GM12878 (cell line): ENCODE results near the gene CEACAM8. TPM values are rescaled to one million over a fixed set of nuclear protein-coding genes. Genes with fewer than 3 reads are reported as not detected.

Source experiments
- ATAC-seq: fragments of 200-7000 bp; cut with Tn5 transposase; 3 replicates; pipeline ENCODE4 v1.9.1; 2020; ENCODE audit warnings: mild to moderate bottlenecking, moderate library complexity
- BruUV-seq: library from RNA; stranded (reverse); fragments of 400-500 nt; replicated peaks from 2 replicates; lab custom pipeline; 2021; lab: Mats Ljungman, UMichigan
- CTCF ChIA-PET: fragments of 300-600 bp; sonication (Branson Sonifier 250); formaldehyde crosslinking; extraction: SDS; loops from one replicate; lab custom pipeline; 2021; ENCODE audit warnings: inconsistent platforms; lab: Yijun Ruan, JAX
- POLR2A ChIA-PET: fragments of 350-600 bp; formaldehyde crosslinking; extraction: SDS; loops from one replicate; lab custom pipeline; 2021; ENCODE audit warnings: inconsistent platforms; lab: Charles Lee
- RAD21 ChIA-PET: fragments of 300-600 bp; sonication (Branson Sonifier 250); formaldehyde crosslinking; loops from one replicate; lab custom pipeline; 2023; ENCODE audit warnings: antibody characterized with exemption; ENCODE audit not compliant: unreplicated experiment; lab: Charles Lee
- SMC1A ChIA-PET: fragments of 300-600 bp; sonication (Branson Sonifier 250); formaldehyde crosslinking; loops from one replicate; lab custom pipeline; 2023; ENCODE audit not compliant: unreplicated experiment, uncharacterized antibody; lab: Charles Lee
- DNase-seq: peaks from one replicate; pipeline ENCODE4 v3.0.0-alpha.2; 2011; ENCODE audit warnings: low read depth, low spot score
- FAIRE-seq: peaks from 3 replicates; lab custom pipeline; 2011; peaks lifted over from hg19 to GRCh38; lab: Jason Lieb, UNC
- H2AFZ ChIP-seq: 2 replicates; pipeline ENCODE4 v1.6.0; 2011; ENCODE audit warnings: low read depth, low read length, control low read depth; ENCODE audit not compliant: control insufficient read depth
- H3K27ac ChIP-seq: 2 replicates; pipeline ENCODE4 v1.5.1; 2011; ENCODE audit warnings: control low read depth; ENCODE audit not compliant: control insufficient read depth, insufficient read depth
- H3K27me3 ChIP-seq, 2 experiments: replicated peaks in 1 of 2; 2 replicates each; pipeline versions ENCODE4 v1.6.0 to v1.6.1; 2011; ENCODE audit warnings: low read length in 1 of 2; ENCODE audit not compliant: control insufficient read depth in 2 of 2, insufficient read depth in 2 of 2
- H3K36me3 ChIP-seq, 2 experiments: 2 replicates each; pipeline ENCODE4 v1.5.1; 2011; ENCODE audit warnings: low read length in 1 of 2; ENCODE audit not compliant: control insufficient read depth in 2 of 2, insufficient read depth in 2 of 2
- H3K4me1 ChIP-seq: 2 replicates; pipeline ENCODE4 v1.6.1; 2011; ENCODE audit warnings: mild to moderate bottlenecking, low read length, moderate library complexity, mixed read lengths; ENCODE audit not compliant: control insufficient read depth, insufficient read depth
- H3K4me2 ChIP-seq: 2 replicates; pipeline ENCODE4 v1.6.0; 2011; ENCODE audit warnings: control low read depth; ENCODE audit not compliant: control insufficient read depth, insufficient read depth
- H3K4me3 ChIP-seq: fragments of 200-600 bp; sonication (generic); 2 replicates; pipeline ENCODE4 v1.5.1; 2016
- H3K79me2 ChIP-seq: 2 replicates; pipeline ENCODE4 v1.6.0; 2011; ENCODE audit warnings: low read length; ENCODE audit not compliant: control insufficient read depth, insufficient read depth
- H3K9ac ChIP-seq: 2 replicates; pipeline ENCODE4 v1.8.0; 2011; ENCODE audit warnings: low read length, control low read depth, mixed read lengths; ENCODE audit not compliant: control insufficient read depth, insufficient read depth
- H3K9me3 ChIP-seq: replicated peaks from 3 replicates; pipeline ENCODE4 v1.5.1; 2011; ENCODE audit warnings: mild to moderate bottlenecking, low read length; ENCODE audit not compliant: control insufficient read depth, insufficient read depth
- H4K20me1 ChIP-seq: 2 replicates; pipeline ENCODE4 v1.6.0; 2011; ENCODE audit not compliant: control insufficient read depth, insufficient read depth
- DPF2 ChIP-seq: fragments of 450-650 bp; IDR thresholded peaks from 2 replicates; pipeline ENCODE4 v1.6.1; 2017; ENCODE audit warnings: mild to moderate bottlenecking
- FOXM1 ChIP-seq: IDR thresholded peaks from 2 replicates; pipeline ENCODE4 v1.6.1; 2012; ENCODE audit warnings: low read depth, mild to moderate bottlenecking, inconsistent platforms, low read length, moderate library complexity
- MYC ChIP-seq: IDR thresholded peaks from 2 replicates; pipeline ENCODE4 v1.6.1; 2011; ENCODE audit warnings: mild to moderate bottlenecking, low read length, moderate library complexity, inconsistent platforms; ENCODE audit not compliant: insufficient read depth, insufficient replicate concordance, insufficient read length, severe bottlenecking
- PAX5 ChIP-seq: IDR thresholded peaks from 2 replicates; pipeline ENCODE4 v1.6.1; 2011; ENCODE audit warnings: low read depth, low read length, borderline replicate concordance
- RELA ChIP-seq: fragments of 450-650 bp; IDR thresholded peaks from 2 replicates; pipeline ENCODE4 v1.8.0; 2014; ENCODE audit warnings: borderline replicate concordance; ENCODE audit not compliant: partially characterized antibody
- RUNX3 ChIP-seq: IDR thresholded peaks from 2 replicates; pipeline ENCODE4 v1.6.1; 2012; ENCODE audit warnings: low read length, inconsistent platforms
- TCF12 ChIP-seq: IDR thresholded peaks from 2 replicates; pipeline ENCODE4 v1.6.1; 2011; ENCODE audit warnings: low read depth, mild to moderate bottlenecking, low read length
- YY1 ChIP-seq: IDR thresholded peaks from 2 replicates; pipeline ENCODE4 v1.6.1; 2011; ENCODE audit warnings: low read depth, mild to moderate bottlenecking, low read length
- ZNF207 ChIP-seq: fragments of 450-650 bp; IDR thresholded peaks from 2 replicates; pipeline ENCODE4 v1.6.1; 2014; ENCODE audit warnings: antibody characterized with exemption, mild to moderate bottlenecking, borderline replicate concordance
- whole genome bisulfite sequencing: methylation state at CpG from one replicate; pipeline ENCODE4 v1.1.6; 2016; ENCODE audit warnings: low lambda C conversion rate; ENCODE audit not compliant: insufficient replicate concordance, insufficient coverage; ENCODE audit errors: missing lambda C conversion rate; 5-methylcytosine and 5-hydroxymethylcytosine counted together
- in situ Hi-C: fragments of 300-500 bp; cut with MboI; formaldehyde crosslinking; loops from 9 replicates; pipeline ENCODE4 v1.14.3; 2018; ENCODE audit warnings: mixed read lengths
- intact Hi-C: fragments of 100-400 bp; cut with micrococcal nuclease; formaldehyde crosslinking; loops from one replicate; pipeline ENCODE4 v1.14.2; 2022; ENCODE audit not compliant: unreplicated experiment
- polyA plus RNA-seq, 11 experiments: library from polyadenylated mRNA; depleted of rRNA in 4 of 11; unstranded in 6 of 11; stranded (reverse) in 5 of 11; fragments of >200 nt; fragmentation: Nextera tagmentation in 4 of 11; fragmentation: Illumina TruSeq in 1 of 11; extraction: Ambion mirVana in 4 of 11; extraction: Trizol in 1 of 11; gene quantifications; 1 replicate in 1 of 11; 2 replicates in 10 of 11; pipeline versions ENCODE4 v1.2.1 to v1.2.3, GENCODE V29; 2011 to 2016; ENCODE audit warnings: inconsistent platforms in 2 of 11, missing spikeins in 2 of 11, low read depth in 1 of 11
- total RNA-seq, 4 experiments: library from RNA; depleted of rRNA in 3 of 4; stranded (reverse); fragments of >200 nt in 3 of 4; fragmentation: Illumina TruSeq in 1 of 4; extraction: Trizol in 1 of 4; gene quantifications; 2 replicates each; pipeline versions ENCODE4 v1.2.1 to v1.2.3, GENCODE V29; 2013 to 2021
- TF ChIP-seq, protein P1 (sequence below): fragments of 450-650 bp; IDR thresholded peaks from 2 replicates; pipeline ENCODE4 v1.6.1; 2017; ENCODE audit warnings: antibody characterized with exemption, mild to moderate bottlenecking, moderate library complexity
- TF ChIP-seq, protein P2 (sequence below): IDR thresholded peaks from 2 replicates; pipeline ENCODE4 v1.6.1; 2011; ENCODE audit warnings: borderline replicate concordance, low read depth, mild to moderate bottlenecking, moderate library complexity, mixed read lengths, low read length; ENCODE audit not compliant: insufficient read depth; ENCODE audit errors: extremely low read length

The CEACAM8 gene
- total and polyA plus RNA-seq, 10 of the 15 experiments (the other 5 are each of a cell fraction or from before 2014, with no cell fraction given): 0.06 TPM; not detected in 9

DNA sequence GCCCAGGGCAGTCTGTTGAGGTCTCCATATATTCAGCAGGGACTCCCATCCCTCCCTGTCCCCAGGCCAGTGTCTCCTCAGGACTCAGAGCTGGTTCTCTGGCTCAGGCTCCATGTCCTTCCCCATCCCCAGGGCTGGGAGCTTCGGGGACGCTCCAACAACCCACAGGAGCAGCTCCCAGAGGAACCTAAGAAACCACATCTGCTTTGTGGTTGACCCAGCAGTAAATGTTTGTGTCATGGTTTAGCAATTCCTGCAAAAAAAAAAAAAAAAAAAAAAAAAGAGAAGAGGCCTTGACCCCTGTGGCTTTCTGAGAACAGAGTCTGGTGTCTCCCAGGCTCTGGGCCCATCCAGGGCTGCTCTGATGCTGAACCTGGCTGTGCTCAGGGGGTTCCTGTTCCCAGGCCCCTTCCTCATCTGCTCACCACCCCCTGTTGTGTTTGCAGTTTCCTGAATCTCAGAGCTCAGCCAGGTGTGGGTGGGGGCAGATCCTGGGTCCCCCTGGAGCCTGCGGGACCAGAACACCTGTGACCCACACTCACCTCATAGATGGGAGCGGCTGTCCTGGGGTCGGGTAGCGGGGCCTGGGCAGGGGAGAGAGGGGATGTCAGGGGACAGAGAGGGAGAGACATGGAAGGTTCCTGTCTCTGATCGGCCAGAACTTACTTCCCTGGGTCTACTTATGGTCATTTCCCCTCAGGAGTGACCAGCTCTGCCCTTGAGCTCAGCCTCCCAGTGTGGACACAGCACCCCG is 41.3 kb downstream of the CEACAM8 start:
- Histone ChIP-seq H3K9me3 (peaks cover 2% of the 10 kb centered on the region; the same call in 1 of the 3 replicates), H2AFZ (no peak overlapping the region), H3K9ac (no peak overlapping the region), H4K20me1 (no peaks in the 10 kb centered on the region), H3K27me3 (peaks cover 3 to 6% of the 10 kb centered on the region in 2 experiments; a peak in 2 of 4 replicates), H3K27ac (no peak overlapping the region), H3K4me3 (no peak overlapping the region), H3K4me1 (no peaks in the 10 kb centered on the region), H3K79me2 (no peaks in the 10 kb centered on the region), H3K36me3 (no peaks in the 10 kb centered on the region), H3K4me2 (no peak overlapping the region)
- in situ Hi-C loops: no loop called here
- no TSS peak for BruUV-seq
- FAIRE-seq: no peak
- POLR2A ChIA-PET: no interaction called here
- no peak for ATAC-seq
- no peak for DNase-seq
- intact Hi-C loops: no loop called here
- WGBS: 0% methylated on average over 8 of the region's 8 CpGs
- RAD21 ChIA-PET: no interaction called here
- SMC1A ChIA-PET: no interaction called here
- CTCF ChIA-PET: no interaction called here
- TF ChIP-seq RUNX3 (peak; percentile 35; the same call in 1 of the 2 replicates), DPF2 (no peak)

DNA sequence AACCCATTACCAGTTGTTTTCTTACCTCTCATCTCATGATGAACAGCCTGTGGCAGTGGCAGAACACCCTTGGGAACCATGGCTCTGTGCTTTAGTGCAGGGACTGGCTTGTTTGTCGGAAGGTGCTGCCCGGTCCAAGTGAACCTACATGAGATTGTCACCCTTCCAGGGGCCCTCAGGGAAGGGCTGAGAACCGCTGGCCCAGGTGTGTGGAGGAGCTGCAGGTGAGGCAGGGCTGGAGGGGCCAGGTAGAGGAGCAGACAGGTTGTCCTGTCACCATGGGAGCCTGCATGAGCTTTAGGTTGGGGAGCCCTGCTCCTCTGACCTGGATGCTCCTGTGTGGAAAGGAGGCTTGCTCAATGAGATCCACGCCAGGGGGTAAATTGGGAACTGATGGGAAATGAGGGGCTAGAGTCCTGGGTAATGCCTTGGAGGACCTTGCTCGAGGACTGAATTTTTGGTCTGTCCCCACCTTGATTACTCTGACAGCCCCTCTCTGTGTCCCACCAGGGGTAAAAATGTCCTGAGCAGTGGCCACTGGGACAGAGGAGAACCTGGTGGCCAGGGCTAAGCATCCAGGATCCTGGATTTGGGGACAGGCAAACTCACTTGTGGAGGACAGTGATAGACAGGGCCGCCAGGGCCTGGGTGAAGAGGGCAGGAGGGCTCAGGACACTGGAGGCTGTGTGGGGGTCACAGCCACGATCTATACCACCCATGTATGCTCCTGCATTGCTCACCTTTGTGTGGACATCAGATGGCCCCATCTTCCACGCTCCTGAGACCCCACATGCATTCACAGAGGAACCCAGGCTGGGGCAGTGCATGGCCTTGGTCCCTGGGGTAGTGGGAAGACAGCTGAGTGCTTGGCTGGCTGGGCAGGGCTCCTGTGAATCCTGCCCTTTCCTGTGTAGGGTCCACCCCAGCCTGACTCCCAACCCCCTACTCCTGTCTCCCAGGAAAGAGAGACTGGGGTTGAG is 42.3 kb downstream of the CEACAM8 start:
- Histone ChIP-seq H2AFZ (no peak overlapping the region), H3K79me2 (no peaks in the 10 kb centered on the region), H3K4me2 (no peak overlapping the region), H3K27ac (no peak overlapping the region), H3K36me3 (no peaks in the 10 kb centered on the region), H3K9me3 (peaks cover 2% of the 10 kb centered on the region; the same call in 1 of the 3 replicates), H3K27me3 (peaks cover 3 to 6% of the 10 kb centered on the region in 2 experiments; a peak in 2 of 4 replicates), H3K9ac (no peak overlapping the region), H4K20me1 (no peaks in the 10 kb centered on the region), H3K4me1 (no peaks in the 10 kb centered on the region), H3K4me3 (no peak overlapping the region)
- intact Hi-C loops (no loop called here), in situ Hi-C loops (no loop called here)
- WGBS: 6% methylated on average over 8 of the region's 8 CpGs
- ChIA-PET POLR2A (no interaction called here), CTCF (no interaction called here), SMC1A (no interaction called here), RAD21 (no interaction called here)
- BruUV-seq: no TSS peak
- DNase-seq (no peak), FAIRE-seq (no peak), ATAC-seq (no peak)
- TF ChIP-seq MYC: no peak
- no peak for TF ChIP-seq YY1
- TF ChIP-seq, protein P1, sequence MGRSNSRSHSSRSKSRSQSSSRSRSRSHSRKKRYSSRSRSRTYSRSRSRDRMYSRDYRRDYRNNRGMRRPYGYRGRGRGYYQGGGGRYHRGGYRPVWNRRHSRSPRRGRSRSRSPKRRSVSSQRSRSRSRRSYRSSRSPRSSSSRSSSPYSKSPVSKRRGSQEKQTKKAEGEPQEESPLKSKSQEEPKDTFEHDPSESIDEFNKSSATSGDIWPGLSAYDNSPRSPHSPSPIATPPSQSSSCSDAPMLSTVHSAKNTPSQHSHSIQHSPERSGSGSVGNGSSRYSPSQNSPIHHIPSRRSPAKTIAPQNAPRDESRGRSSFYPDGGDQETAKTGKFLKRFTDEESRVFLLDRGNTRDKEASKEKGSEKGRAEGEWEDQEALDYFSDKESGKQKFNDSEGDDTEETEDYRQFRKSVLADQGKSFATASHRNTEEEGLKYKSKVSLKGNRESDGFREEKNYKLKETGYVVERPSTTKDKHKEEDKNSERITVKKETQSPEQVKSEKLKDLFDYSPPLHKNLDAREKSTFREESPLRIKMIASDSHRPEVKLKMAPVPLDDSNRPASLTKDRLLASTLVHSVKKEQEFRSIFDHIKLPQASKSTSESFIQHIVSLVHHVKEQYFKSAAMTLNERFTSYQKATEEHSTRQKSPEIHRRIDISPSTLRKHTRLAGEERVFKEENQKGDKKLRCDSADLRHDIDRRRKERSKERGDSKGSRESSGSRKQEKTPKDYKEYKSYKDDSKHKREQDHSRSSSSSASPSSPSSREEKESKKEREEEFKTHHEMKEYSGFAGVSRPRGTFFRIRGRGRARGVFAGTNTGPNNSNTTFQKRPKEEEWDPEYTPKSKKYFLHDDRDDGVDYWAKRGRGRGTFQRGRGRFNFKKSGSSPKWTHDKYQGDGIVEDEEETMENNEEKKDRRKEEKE: no peak
- TF ChIP-seq FOXM1: no peak
- no peak for TF ChIP-seq TCF12
- TF ChIP-seq RELA: no peak
- TF ChIP-seq PAX5: no peak
- no peak for TF ChIP-seq ZNF207
- TF ChIP-seq, protein P2, sequence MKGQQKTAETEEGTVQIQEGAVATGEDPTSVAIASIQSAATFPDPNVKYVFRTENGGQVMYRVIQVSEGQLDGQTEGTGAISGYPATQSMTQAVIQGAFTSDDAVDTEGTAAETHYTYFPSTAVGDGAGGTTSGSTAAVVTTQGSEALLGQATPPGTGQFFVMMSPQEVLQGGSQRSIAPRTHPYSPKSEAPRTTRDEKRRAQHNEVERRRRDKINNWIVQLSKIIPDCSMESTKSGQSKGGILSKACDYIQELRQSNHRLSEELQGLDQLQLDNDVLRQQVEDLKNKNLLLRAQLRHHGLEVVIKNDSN: no peak
